Measurements from ENCODE around the gene FAM222A. TPM values are rescaled to one million over a fixed set of nuclear protein-coding genes. Genes with fewer than 3 reads are reported as not detected.

FAM222A gene
- total RNA-seq, 1 experiment from 2014 or later, result 1.7 TPM

DNA sequence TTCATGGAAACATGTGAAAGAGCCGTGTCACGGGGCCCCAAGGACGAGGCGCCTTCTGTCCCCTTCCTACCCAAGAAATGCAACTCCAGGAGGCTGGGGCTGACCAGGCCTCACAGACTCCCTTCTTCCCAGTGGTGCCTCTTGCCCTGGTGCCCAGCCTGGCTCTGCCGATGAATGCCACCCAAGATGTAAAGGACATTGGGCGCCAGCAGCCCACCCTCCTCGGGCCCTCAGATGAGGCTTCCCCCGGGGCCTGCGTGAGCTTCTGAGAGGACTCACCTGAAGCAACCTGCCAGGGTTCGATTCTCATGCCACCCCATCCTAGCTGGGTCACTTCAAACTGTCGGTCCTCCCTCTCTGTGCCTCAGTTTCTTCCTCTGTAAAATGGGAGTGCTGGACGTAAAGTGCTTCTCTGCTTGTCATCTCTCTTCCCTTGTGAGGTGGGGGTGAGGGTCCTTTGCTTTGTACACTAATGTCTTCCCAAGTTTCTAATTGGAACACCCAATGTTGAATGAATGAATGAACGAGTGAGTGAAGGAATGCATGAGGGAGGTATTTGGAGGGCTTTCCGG lies 10.8 kb downstream of the FAM222A start:
- DNase-seq (ENCODE audit: low read depth), result no peak

DNA sequence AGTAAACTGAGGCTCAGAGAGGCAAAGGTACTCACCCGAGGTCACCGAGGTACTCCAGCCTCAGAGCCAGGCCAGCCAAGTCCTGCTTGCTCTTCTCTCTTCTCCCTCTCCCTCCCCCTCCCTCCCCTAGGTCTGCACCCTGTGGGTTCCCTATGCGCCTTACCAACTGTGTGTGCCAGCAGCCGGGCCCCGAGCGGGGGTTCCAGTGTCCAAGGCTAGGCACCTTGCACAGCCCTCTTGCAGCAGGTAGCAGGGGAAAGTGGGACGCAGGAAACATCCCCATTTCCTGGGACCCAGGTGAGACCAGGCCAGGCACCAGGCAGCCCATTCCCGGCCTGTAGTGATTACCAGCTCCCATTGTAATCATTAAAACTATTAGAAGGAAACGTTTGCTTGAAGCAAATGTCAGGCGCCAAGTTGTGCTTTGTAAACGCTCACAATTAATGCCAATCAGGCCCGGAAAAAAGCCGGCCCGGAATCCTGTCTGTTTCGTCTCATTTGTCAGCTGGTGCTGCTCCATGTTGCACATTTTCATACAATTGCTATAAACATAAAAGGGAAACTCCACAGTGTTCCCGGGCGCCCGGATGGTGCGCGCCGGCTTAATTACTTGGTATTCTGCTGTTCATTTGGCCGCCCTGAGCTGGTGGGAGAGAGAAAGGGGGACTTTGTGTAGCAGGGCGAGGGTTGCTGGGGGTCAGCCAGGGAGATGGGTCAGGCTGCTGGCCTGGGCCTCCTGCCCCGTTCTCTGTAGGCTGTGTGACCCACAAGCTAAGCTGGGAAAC lies 11.9 kb downstream of the FAM222A start:
- DNase-seq (ENCODE audit: low read depth), result no peak

DNA sequence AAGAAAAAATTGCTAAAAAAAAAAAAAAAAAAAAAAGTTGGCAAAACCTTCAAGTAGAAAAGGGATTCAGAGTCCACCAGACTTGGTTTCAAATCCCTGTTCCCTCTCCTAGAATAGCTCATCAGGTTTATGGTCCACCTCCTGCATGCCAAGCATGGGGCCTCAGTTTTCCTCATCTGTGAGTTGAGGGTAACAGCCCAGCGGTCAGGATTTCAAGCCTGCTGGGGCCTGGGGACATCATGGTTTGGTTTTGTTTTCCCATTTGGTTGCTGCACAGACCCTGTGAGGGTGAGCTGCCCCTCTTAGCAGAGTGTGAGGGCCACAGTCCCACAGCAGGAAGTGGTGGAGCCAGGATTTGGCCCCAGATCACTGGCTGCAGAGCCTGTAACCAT lies 12.5 kb downstream of the FAM222A start:
- DNase-seq (ENCODE audit: low read depth), result no peak

DNA sequence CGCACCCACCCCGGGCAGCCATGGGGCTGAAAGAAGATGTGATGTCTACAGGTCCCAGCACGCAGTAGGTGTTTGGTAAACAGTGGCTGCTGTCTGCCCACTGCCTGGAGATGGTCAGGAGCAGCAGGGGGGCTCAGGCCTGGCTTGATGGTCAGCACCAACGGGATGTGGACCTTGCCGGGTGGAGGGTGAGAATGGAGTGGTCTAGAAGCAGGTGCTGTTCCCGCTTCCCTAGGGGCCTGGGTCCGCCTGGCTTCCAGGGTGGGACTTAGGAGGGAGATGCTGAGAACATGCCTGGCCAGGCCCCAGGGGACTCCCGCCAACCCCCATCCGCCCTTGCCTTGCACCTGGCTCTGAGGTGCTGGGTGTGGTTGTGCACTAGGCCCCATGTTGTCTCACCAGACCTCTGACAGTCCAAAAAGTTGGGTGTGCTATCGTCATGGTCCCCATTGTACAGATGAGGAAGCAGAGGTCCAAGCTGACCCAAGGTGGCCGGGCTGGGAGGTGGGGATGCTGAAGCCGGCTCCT lies 12.9 kb downstream of the FAM222A start:
- no peak for DNase-seq (ENCODE audit: low read depth)

DNA sequence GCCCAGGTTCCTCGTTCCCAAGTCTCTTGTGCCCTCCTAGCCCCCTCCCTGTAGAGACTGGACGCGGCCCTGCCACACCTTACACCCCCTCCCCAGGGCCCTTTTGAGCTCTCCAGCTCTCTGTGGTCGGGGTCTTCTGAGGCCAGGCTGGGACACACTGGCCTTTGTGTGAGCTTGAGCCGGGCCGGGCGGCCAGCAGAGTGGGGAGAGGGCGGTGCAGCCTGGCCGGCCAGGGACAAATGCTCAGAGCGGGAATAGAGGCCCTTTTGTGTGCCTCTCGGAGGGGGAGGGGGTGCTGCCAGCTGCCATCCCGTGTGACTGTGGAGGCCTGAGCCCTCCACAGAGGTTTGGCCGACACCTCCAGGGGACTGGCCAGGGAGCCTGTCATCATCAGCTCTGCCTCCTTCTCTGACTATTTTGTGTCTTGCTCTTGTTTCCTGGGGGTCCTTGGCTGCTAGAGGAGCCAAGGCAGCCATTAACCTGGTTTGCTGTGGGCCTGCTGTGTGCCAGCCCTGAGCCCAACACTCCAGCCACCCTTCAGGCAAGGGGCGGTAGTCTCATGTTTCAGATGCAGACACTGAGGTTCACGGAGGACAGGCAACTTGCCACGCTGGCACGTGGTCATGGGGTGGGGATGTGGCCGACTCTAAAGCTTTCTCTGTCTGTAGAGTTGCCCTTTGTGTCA lies 13.6 kb downstream of the FAM222A start:
- DNase-seq (ENCODE audit: low read depth), result no peak

DNA sequence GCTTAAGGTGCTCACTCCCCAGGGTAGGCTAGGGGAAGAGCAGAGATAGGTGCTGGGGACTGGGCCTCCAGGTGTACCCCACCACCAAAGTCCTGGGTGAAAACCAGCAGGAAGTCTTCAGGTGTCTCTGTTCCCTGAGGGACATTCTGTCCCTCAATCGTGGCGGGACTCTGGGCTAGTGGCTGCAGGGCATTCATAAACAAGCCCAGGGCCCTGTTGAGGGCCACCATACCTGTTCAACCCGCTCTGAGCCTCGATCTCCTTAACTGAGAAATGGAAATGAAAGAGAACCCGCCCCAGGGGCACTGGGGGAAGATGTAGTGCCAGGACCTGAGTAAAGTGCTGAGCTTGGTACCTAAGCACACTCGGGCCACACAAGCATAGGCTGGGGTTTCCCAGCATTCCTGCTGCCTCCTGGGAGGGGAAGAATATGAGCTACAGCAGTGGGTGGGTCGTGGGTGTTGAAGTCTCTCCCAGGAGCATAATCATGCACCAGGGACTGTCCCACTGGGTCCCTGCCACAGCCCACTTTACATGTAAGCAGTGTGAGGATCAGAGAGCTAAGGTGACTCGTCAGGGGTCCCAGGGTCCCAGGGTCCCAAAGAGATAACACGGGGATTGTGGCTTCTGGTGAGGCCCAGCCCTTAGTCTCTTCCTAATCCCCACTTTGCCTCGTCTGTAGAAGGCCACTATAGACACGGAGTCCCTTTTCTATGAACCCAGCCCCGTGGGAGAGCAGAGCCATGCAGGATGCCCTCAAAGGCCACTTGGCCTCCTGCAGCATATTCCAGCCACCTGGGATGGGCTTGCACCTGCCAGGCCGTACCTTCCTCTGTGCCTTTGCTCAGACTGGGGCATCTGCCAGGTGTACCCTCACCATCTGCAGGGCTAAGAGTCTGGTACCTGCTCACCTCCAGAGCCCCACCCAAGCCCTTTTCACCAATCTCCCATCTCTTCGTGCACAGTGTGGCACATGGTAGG lies 14.4 kb downstream of the FAM222A start:
- DNase-seq (ENCODE audit: low read depth), result no peak

DNA sequence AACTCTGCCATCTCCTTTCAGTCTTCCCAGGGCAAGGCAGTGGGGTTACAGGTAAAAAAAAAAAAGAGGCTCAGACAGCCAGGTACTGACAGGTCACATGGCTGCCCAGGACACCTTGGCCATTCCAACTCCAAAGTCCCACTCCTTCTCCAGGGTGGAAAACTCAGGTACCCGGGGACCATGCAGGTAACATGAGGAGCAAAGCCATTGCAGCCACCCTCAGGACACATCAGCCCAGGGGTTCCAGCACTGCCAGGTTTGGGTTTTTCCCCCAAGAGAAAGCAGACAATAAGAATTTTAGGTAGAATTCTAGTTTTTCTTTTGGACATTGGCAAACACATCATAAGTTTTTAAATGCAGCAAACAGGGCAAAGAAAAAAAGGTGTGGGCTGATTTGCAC lies 15.3 kb downstream of the FAM222A start:
- DNase-seq (ENCODE audit: low read depth), result no peak

DNA sequence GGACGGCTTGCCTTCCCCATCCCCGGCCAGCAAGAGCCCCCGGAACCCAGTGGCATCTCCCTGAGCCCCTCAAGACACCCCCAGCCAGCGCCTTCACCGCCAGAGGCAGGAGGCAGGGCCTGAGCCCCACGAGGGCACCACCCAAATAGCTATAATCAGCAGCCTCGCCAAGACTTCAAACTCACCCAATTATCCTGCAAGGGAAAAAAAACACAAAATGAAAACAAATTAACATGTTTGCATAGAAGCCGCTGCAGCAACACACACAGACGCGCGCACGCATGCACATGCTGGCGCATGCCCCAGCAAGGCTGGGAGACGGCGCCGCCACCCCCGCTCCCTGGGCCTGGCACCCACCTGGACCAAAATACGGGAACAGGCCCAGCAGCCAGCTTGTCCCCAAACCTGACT lies 15.8 kb downstream of the FAM222A start:
- no peak for DNase-seq (ENCODE audit: low read depth)

DNA sequence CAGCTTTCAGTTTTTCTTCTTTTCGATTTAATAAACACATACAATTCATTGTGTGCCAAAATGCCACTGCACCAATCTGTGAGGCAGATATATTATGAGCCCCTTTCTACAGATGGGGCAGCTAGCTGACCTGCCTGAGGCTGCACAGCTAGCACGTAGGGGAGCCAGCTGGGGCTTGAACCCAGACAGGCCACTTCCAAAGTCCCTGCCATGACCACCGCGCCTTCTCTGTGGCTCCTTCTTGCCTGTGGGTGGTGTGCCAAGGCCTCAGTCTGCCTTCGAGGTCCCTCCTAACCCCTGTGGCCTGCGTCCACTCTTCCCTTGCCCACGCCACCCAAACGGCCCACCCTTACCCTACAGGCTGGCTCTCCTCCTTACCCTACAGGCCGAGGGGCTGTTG lies 16.2 kb downstream of the FAM222A start:
- DNase-seq (ENCODE audit: low read depth), result no peak

DNA sequence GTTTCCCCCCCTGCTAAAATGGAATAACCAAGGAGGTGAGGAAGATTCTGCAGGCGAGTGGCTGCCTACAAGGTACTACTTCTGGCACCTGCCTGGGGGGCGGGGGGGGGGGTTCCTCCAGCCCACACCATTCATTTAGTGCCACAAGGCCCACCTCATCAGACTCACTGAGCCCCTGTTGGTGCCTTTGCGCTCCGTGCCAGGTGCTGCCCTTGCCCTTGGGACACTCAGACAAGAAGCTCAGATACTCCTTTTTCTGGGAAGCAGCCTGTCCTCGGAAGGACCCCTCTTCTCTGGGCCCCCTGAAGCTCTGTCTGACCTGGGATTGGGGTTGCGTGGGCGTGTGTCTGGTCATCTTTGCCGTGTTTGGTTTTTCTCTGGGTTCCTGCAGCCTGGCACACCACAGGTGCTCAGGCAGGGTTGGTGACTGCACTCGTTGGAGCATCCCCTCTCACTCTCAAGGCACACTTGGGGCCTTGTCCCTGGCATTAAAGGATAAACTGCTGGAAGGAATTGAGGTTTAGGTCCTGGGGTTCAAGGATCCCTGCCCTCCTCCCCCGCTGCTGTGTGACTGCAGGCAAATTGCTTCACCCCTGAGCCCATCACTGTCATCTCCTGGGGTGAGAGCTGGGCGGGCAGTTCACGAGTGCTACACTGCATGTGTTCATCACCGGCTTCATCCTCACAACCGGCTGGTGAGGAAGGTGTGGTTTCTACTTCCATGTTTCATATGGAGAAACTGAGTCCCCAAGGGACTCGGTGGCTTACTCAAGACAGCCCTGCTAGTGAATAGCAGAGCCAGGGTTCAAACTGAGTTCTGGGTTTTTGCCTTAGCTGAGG lies 16.9 kb downstream of the FAM222A start:
- no peak for DNase-seq (ENCODE audit: low read depth)

DNA sequence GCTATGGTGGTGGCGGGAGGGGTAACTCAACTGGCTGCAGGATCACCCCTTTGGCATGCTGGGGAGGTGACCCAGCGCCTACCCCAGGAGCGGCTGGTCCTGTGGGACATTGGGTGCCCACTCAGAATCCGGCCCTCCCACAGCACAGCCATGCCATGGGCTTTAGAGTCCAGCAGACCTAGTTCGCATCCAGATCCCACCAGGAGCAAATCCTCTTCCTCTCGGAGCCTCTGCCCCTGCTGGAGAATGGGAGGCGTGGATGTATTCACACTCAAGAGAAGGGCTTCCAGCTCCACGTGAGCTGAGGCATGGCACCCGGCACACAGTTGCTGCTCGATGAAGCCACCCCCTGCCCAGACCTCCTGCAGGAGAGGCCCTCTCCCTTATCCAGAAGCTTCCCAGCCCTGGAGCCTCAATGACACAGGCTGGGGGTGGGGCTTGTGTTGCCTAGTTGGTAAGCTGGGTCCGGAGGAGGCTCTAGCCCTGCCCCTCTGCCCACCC lies 17.7 kb downstream of the FAM222A start:
- no peak for DNase-seq (ENCODE audit: low read depth)

DNA sequence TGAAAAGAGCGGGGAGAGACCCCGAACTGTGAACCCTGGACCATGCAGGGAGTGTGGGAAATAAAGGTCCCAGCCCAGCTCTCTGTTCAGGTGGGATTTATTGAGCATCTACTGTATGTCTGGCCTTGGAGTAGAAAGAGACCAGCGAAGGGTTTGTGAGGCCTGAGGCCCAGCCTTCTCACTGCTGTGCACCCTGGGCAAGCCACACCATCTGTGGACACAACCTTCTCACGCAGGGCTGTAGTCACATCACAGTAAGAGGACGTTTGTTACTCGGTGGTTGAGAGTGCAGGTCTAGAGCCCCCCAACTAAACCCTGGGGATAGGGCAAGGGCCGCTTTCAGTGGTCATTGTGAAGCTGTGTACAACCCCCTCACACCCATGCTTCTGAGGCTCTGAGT lies 18.2 kb downstream of the FAM222A start:
- no peak for DNase-seq (ENCODE audit: low read depth)

DNA sequence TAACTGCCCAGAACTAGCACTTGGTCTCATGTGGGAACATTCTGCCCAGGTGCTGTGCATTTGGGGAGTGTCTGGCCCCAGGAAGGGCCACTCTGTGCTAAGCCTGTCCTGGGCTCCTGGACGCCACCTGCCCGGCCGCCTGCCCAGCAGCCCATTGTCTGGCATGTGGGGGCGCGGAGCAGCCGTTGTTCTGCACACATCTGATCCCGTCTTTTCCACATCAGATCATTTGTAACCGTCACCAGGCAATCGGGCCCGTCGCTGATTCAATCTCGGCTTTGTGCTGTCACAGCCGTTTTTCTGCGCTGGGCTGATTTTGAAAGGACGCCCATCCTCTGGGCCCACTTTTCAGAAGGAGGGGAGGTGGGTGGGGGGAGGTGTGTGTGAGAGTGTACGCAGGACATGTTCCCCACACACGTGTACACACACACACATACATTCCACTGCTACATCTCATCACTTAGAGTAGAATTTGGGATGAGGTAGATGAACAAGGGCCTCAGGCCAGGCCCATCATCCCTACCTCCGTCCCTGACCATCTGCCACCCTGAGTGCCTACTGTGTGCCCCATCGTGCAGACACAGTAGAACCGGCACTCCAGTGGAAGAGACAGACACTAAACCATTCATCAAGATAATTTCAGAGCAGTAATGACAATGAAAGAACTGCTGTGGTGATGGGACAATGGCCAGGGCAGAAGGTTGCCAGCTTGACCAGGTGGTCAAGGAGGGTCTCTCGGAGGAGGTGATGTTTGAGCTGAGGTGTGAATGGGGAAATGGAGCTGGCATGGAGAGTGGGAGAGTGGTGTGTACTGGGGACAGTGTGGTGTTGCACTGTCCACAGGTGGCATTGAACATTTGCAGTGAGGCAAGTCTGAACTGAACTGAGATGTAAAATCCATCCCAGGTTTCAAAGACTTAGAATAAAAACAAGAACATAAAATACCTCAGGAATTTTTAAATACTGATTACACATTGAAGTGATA lies 19.0 kb downstream of the FAM222A start:
- no peak for DNase-seq (ENCODE audit: low read depth)

DNA sequence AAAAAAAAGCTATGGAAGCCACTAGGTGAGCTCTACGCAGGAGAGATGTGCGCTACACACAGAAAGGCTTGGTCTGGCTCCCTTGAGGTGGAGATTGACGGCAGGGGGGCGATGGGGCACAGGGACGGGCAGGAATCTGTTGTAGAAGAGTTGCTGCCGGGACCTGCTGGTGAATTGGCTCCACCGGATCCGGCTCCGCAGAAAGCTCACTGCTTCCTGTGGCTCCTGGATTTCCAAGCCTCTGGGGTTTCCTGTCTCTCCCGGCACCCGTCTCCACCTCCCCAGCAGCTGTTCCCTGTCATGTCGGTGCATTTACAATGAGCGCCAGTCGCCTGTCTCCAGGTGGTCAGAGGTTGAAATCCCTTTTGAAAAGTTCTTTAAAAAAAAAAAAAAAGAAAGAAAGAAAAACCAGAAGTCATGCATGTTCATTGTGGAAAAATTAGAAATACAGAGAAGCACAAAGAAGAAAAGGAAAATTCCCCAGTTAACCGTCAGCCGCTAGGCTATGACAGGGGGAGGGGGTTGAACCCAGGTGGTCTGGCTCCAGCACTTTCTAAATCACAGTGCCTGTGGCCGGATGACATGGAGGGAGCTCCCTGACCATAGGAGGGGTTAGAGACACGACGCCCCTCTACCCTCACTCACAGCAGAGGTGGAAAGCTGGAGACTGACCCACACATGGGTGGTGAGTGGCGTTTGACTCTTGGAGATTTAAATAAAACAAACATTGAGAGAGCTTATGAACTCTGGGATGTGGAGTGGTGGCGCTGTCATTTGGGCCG lies 20.8 kb downstream of the FAM222A start:
- peak; percentile 23 for DNase-seq (ENCODE audit: low read depth)

DNA sequence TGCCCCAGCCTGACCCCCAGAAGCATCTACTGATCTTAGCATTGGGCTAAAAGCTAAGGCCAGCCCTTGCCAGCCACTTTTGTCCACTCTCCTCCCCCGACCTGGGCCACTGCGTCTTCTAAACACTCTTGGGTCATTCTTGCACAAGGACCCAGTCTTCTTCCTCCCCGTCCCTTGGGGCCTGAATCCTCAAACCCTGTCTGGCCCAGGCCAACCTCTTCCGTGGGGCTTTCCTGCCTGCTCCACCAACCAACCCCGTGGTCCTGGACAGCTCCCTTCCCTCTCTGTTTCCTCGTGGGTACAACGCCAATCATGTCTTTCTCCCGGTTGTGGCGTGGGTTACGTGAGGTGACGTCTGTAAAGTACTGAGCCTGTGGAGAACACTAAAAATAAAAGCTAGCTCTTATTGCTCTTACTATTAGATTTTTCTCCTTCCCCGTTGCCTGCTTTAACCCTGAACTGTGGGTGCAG lies 21.5 kb downstream of the FAM222A start:
- DNase-seq (ENCODE audit: low read depth), result no peak

DNA sequence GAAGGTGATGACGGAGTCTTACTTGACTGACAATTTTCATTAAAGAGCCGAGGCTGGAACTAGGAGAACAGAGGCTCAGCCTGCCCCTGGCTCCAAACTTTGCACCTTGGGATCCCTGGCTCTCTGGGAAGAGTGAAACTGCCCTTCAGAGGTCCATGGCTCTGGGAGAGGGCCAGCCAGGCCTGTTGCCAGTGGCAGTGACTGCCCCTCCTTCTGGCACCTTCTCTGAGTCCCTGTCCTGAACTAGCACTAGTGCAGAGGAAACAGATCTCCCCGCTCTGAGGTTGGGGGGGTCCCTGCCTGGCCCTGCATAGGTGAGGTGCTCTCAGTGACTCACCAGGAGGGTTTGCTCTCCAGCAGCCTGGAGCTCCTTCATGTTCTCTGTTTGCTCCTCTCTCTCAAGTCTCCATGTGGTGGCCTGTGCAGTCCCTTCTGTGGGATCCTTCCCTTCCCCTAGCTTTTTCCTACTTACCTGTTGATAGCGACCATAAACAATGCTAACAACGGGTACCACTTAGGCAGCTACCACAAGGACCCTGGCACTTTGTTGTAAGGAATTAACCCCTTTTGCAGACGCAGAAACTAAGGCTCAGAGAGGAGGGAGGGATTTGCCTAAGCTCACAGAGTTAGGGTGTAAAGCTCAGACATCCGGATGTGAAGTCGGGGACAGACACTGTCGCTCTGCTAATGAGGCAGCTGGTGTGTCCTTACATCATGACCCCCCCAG lies 22.4 kb downstream of the FAM222A start:
- DNase-seq (ENCODE audit: low read depth), result no peak

DNA sequence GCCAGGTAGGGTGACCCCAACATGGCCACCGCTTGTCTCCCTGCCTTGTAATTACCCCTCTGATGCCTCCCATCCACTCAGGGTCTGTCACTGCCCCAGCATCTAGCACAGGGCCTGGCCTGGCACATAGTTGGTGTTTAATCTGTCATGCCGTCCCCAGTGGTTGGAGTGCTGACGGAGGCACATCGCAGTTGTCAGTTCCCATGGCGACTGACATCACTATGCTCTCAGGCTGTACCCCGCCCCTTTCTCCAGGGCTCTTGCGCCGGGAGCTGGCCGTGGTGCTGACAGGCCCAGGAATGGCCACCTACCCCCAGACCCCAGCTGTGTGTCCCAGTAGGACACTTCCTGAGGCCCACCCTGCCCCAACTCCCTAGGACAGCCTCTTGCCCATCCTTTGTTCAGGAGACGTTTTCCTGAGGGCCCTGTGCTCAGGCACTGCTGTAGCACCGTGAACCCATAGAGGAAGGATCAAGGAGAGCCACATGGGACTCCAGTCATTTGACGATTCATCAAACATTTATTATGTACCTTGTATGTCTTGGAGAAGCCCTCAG lies 23.0 kb downstream of the FAM222A start:
- DNase-seq (ENCODE audit: low read depth), result peak; percentile 64

Data from LHCN-M2 (cell line).